ENCODE results near the gene PTPRD. TPM values are rescaled to one million over a fixed set of nuclear protein-coding genes. Genes with fewer than 3 reads are reported as not detected.

Gene PTPRD
- total RNA-seq, 4 donors from 2014 or later: 85.8 to 169 (median 135) TPM

DNA sequence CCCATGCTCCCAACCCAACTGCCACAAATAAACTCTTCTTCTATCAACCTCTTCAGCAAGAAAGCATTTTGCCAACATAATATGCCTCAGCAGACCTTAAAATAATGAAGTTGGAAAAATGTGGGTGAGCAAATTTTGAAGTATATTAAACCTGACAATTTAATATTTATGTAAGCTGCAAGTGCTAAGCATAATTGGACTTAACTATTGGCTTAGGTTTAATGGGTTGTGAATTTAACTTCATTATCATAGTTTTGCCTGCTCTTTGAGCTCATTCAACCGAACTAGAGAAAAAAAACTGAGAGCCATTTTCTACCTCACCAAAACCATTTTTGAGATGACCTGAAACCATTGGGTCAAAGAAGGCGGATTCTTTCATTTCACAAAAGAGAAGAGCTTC lies 2007.7 kb downstream of the PTPRD start:
- Histone ChIP-seq H3K36me3 (no peaks in the 10 kb centered on the region), H3K4me3 (no peak overlapping the region), H3K27ac (no peak overlapping the region), H3K27me3 (no peaks in the 10 kb centered on the region), H3K9me3 (no peaks in the 10 kb centered on the region), H3K4me1 (no peaks in the 10 kb centered on the region)
- no peak for TF ChIP-seq POLR2A (IDR thresholded peaks at IDR 0.05)
- TF ChIP-seq, protein P1, sequence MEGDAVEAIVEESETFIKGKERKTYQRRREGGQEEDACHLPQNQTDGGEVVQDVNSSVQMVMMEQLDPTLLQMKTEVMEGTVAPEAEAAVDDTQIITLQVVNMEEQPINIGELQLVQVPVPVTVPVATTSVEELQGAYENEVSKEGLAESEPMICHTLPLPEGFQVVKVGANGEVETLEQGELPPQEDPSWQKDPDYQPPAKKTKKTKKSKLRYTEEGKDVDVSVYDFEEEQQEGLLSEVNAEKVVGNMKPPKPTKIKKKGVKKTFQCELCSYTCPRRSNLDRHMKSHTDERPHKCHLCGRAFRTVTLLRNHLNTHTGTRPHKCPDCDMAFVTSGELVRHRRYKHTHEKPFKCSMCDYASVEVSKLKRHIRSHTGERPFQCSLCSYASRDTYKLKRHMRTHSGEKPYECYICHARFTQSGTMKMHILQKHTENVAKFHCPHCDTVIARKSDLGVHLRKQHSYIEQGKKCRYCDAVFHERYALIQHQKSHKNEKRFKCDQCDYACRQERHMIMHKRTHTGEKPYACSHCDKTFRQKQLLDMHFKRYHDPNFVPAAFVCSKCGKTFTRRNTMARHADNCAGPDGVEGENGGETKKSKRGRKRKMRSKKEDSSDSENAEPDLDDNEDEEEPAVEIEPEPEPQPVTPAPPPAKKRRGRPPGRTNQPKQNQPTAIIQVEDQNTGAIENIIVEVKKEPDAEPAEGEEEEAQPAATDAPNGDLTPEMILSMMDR (IDR thresholded peaks at IDR 0.05): no peak
- no peak for DNase-seq

DNA sequence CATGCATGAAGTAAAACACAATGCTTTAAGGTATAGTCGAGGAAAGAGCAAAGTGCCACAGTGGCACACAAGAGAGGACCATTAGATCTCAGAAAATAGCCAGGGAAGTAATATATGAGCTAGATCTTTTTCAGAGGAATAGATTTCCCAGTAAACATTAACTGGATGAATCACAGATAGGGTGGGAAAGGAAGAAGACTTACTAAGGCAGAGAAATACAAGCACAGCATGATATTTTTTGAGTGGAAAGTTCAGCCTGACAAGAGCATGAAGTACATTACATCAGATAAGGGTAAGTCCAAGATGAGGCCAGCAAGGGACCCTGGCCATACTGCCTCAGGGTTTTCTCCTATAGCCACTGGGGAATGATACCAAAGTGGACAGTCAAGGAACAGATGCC lies 2008.6 kb downstream of the PTPRD start:
- no peak overlapping the region for H3K4me3 ChIP-seq
- H3K9me3 ChIP-seq: no peaks in the 10 kb centered on the region
- no peak for DNase-seq
- H3K36me3 ChIP-seq: no peaks in the 10 kb centered on the region
- no peaks in the 10 kb centered on the region for H3K4me1 ChIP-seq
- no peaks in the 10 kb centered on the region for H3K27me3 ChIP-seq
- TF ChIP-seq, protein P1 (IDR thresholded peaks at IDR 0.05): no peak
- TF ChIP-seq POLR2A (IDR thresholded peaks at IDR 0.05): no peak
- no peak overlapping the region for H3K27ac ChIP-seq

DNA sequence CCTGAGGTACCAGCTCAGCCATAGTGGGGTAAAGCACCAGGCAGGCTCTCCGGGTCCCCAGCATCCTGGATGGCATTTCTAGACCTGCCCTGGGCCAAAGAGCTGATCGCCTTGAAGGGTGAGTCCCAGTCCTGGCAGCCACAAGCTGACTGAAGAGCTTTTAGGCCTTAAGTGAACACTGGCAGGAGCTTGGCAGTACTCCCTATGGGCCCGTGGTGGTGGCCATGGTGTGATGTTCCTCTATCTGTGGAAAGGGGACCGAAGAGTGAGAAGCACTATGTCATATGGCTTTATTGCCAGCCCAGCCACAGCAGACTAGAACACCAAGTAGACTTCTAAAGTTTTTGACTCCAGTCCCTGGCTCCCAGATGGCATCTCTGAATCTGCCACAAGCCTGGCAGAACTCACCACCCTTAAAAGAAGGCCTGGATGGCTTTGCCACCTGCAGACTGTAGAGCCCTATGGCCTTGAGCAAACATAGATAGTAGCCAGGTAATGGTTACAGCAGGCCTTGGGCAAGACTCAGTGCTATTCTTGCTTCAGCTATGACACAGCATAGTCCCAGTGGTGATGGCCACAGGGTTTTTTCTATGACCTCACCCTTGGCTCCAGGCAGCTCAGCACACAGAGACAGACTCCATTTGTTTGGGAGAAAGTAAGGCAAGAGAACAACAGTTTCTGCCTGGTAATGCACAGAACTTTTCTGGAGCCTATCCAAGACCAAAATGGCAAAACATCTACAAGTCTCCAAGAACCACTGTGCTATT lies 2011.7 kb downstream of the PTPRD start:
- Histone ChIP-seq H3K27ac (no peak overlapping the region), H3K36me3 (no peaks in the 10 kb centered on the region), H3K27me3 (no peaks in the 10 kb centered on the region), H3K9me3 (no peaks in the 10 kb centered on the region), H3K4me1 (no peaks in the 10 kb centered on the region), H3K4me3 (no peak overlapping the region)
- TF ChIP-seq, protein P1 (IDR thresholded peaks at IDR 0.05): no peak
- TF ChIP-seq POLR2A (IDR thresholded peaks at IDR 0.05): no peak
- peak in 1 of 3 donors; percentile 34 for DNase-seq

DNA sequence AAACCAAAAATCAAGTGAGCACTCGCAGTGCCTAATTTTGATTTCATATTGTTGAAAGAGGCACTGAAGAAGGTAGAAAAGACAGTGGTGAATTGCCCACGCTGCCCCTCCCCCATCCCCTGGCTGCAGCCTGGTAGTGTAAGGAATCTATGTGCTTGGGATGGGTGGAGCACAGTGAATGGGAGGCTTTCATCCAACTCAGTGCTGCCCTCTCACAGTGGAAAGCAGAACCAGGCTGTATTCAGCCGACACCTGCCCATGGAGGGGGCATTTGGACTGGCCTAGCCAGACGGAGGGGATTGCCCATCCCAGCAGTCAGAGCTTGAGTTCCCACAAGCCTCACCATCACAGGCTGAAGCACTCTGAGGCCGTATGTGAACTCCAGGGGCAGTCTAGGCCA lies 2012.9 kb downstream of the PTPRD start:
- no peak for DNase-seq
- Histone ChIP-seq H3K9me3 (no peaks in the 10 kb centered on the region), H3K4me1 (no peaks in the 10 kb centered on the region), H3K36me3 (no peaks in the 10 kb centered on the region), H3K4me3 (no peak overlapping the region), H3K27ac (no peak overlapping the region), H3K27me3 (no peaks in the 10 kb centered on the region)
- TF ChIP-seq, protein P1 (IDR thresholded peaks at IDR 0.05): no peak
- no peak for TF ChIP-seq POLR2A (IDR thresholded peaks at IDR 0.05)

DNA sequence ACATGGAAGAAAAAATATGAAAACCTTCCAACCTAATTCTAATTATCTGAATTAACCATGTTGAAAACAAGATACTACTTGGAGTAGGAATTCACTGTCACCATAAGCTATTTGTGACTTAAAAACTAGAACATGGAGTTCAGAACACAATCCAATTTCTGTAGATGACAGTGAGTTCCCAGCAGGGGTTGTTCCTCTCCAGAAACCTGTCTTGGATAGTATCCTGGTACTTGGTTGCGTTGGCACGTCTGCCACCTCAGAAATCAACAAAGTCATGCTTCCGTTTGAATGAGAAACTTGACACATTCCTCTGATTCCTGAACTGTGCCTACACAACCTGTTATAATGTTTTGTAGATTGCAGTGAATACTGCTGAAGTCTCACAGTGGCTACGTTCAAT lies 2023.3 kb downstream of the PTPRD start:
- Histone ChIP-seq H3K4me3 (no peak overlapping the region), H3K27ac (no peak overlapping the region), H3K4me1 (no peaks in the 10 kb centered on the region), H3K9me3 (no peaks in the 10 kb centered on the region), H3K27me3 (no peaks in the 10 kb centered on the region), H3K36me3 (no peaks in the 10 kb centered on the region)
- TF ChIP-seq, protein P1 (IDR thresholded peaks at IDR 0.05): no peak
- TF ChIP-seq POLR2A (IDR thresholded peaks at IDR 0.05): no peak
- DNase-seq: no peak

Data from Peyer's patch (tissue), 4 donors.